ENCODE data around the gene WSCD1.

The WSCD1 gene

GRCh38 chr17:6078458-6078871, 8.3 kb downstream of the WSCD1 start:
- H3K9ac ChIP-seq (ENCODE audit: low read length), result no peak overlapping the region

GRCh38 chr17:6079155-6079888, 9.1 kb downstream of the WSCD1 start:
- Histone ChIP-seq H3K27me3 (ENCODE audit: control insufficient read depth, insufficient read depth, low read length) (no peaks in the 10 kb centered on the region), H3K4me1 (ENCODE audit: control insufficient read depth, insufficient read depth, low read length) (no peaks in the 10 kb centered on the region), H3K9me3 (ENCODE audit: control insufficient read depth, low read length) (no peaks in the 10 kb centered on the region), H3K36me3 (ENCODE audit: control insufficient read depth, insufficient read depth, low read length) (no peaks in the 10 kb centered on the region), H3K9ac (ENCODE audit: low read length) (no peak overlapping the region), H3K4me3 (ENCODE audit: low read length) (no peak overlapping the region)

More at GRCh38 chr17:6078458-6078871, 8.3 kb downstream of the WSCD1 start:
- H3K9me3 ChIP-seq (ENCODE audit: control insufficient read depth, low read length), result no peaks in the 10 kb centered on the region
- no peaks in the 10 kb centered on the region for H3K4me1 ChIP-seq (ENCODE audit: control insufficient read depth, insufficient read depth, low read length)
- H3K36me3 ChIP-seq (ENCODE audit: control insufficient read depth, insufficient read depth, low read length), result no peaks in the 10 kb centered on the region
- no peak overlapping the region for H3K4me3 ChIP-seq (ENCODE audit: low read length)
- no peaks in the 10 kb centered on the region for H3K27me3 ChIP-seq (ENCODE audit: control insufficient read depth, insufficient read depth, low read length)

- H3K4me1 ChIP-seq (ENCODE audit: control insufficient read depth, insufficient read depth, low read length), result no peaks in the 10 kb centered on the region
- no peaks in the 10 kb centered on the region for H3K36me3 ChIP-seq (ENCODE audit: control insufficient read depth, insufficient read depth, low read length)
- no peak overlapping the region for H3K4me3 ChIP-seq (ENCODE audit: low read length)
- H3K9me3 ChIP-seq (ENCODE audit: control insufficient read depth, low read length), result no peaks in the 10 kb centered on the region
- no peaks in the 10 kb centered on the region for H3K27me3 ChIP-seq (ENCODE audit: control insufficient read depth, insufficient read depth, low read length)
- no peak overlapping the region for H3K9ac ChIP-seq (ENCODE audit: low read length)
Measured at GRCh38 chr17:6079960-6080359, 9.8 kb downstream of the WSCD1 start.

- H3K9me3 ChIP-seq (ENCODE audit: control insufficient read depth, low read length), result no peaks in the 10 kb centered on the region
- H3K9ac ChIP-seq (ENCODE audit: low read length), result no peak overlapping the region
- no peaks in the 10 kb centered on the region for H3K4me1 ChIP-seq (ENCODE audit: control insufficient read depth, insufficient read depth, low read length)
- H3K4me3 ChIP-seq (ENCODE audit: low read length), result no peak overlapping the region
- H3K27me3 ChIP-seq (ENCODE audit: control insufficient read depth, insufficient read depth, low read length), result peaks cover 3% of the 10 kb centered on the region
- H3K36me3 ChIP-seq (ENCODE audit: control insufficient read depth, insufficient read depth, low read length), result no peaks in the 10 kb centered on the region
Measured at GRCh38 chr17:6080711-6081430, 10.7 kb downstream of the WSCD1 start.

GRCh38 chr17:6082335-6082734, 12.2 kb downstream of the WSCD1 start:
- Histone ChIP-seq H3K36me3 (ENCODE audit: control insufficient read depth, insufficient read depth, low read length) (no peaks in the 10 kb centered on the region), H3K9me3 (ENCODE audit: control insufficient read depth, low read length) (no peaks in the 10 kb centered on the region), H3K4me3 (ENCODE audit: low read length) (no peak overlapping the region), H3K27me3 (ENCODE audit: control insufficient read depth, insufficient read depth, low read length) (peaks cover 3% of the 10 kb centered on the region), H3K4me1 (ENCODE audit: control insufficient read depth, insufficient read depth, low read length) (no peaks in the 10 kb centered on the region), H3K9ac (ENCODE audit: low read length) (no peak overlapping the region)

- Histone ChIP-seq H3K4me3 (ENCODE audit: low read length) (no peak overlapping the region), H3K27me3 (ENCODE audit: control insufficient read depth, insufficient read depth, low read length) (peaks cover 3% of the 10 kb centered on the region), H3K4me1 (ENCODE audit: control insufficient read depth, insufficient read depth, low read length) (no peaks in the 10 kb centered on the region), H3K9me3 (ENCODE audit: control insufficient read depth, low read length) (no peaks in the 10 kb centered on the region), H3K9ac (ENCODE audit: low read length) (no peak overlapping the region), H3K36me3 (ENCODE audit: control insufficient read depth, insufficient read depth, low read length) (no peaks in the 10 kb centered on the region)
Measured at GRCh38 chr17:6084311-6085161, 14.4 kb downstream of the WSCD1 start.

GRCh38 chr17:6085812-6086211, 15.6 kb downstream of the WSCD1 start:
- no peak overlapping the region for H3K9ac ChIP-seq (ENCODE audit: low read length)
- no peaks in the 10 kb centered on the region for H3K36me3 ChIP-seq (ENCODE audit: control insufficient read depth, insufficient read depth, low read length)
- H3K4me1 ChIP-seq (ENCODE audit: control insufficient read depth, insufficient read depth, low read length), result no peaks in the 10 kb centered on the region
- no peak overlapping the region for H3K4me3 ChIP-seq (ENCODE audit: low read length)
- H3K27me3 ChIP-seq (ENCODE audit: control insufficient read depth, insufficient read depth, low read length), result peaks cover 3% of the 10 kb centered on the region
- H3K9me3 ChIP-seq (ENCODE audit: control insufficient read depth, low read length), result no peaks in the 10 kb centered on the region

- H3K9me3 ChIP-seq (ENCODE audit: control insufficient read depth, low read length), result no peaks in the 10 kb centered on the region
- no peak overlapping the region for H3K4me3 ChIP-seq (ENCODE audit: low read length)
- H3K9ac ChIP-seq (ENCODE audit: low read length), result no peak overlapping the region
- no peaks in the 10 kb centered on the region for H3K4me1 ChIP-seq (ENCODE audit: control insufficient read depth, insufficient read depth, low read length)
- no peaks in the 10 kb centered on the region for H3K36me3 ChIP-seq (ENCODE audit: control insufficient read depth, insufficient read depth, low read length)
- peaks cover 3% of the 10 kb centered on the region for H3K27me3 ChIP-seq (ENCODE audit: control insufficient read depth, insufficient read depth, low read length)
Measured at GRCh38 chr17:6086603-6087400, 16.6 kb downstream of the WSCD1 start.

- no peak overlapping the region for H3K9ac ChIP-seq (ENCODE audit: low read length)
- H3K4me3 ChIP-seq (ENCODE audit: low read length), result no peak overlapping the region
- no peaks in the 10 kb centered on the region for H3K36me3 ChIP-seq (ENCODE audit: control insufficient read depth, insufficient read depth, low read length)
- no peaks in the 10 kb centered on the region for H3K9me3 ChIP-seq (ENCODE audit: control insufficient read depth, low read length)
- no peaks in the 10 kb centered on the region for H3K4me1 ChIP-seq (ENCODE audit: control insufficient read depth, insufficient read depth, low read length)
- peaks cover 3% of the 10 kb centered on the region for H3K27me3 ChIP-seq (ENCODE audit: control insufficient read depth, insufficient read depth, low read length)
Measured at GRCh38 chr17:6088141-6088540, 18.0 kb downstream of the WSCD1 start.

- Histone ChIP-seq H3K4me1 (ENCODE audit: control insufficient read depth, insufficient read depth, low read length) (no peaks in the 10 kb centered on the region), H3K9ac (ENCODE audit: low read length) (no peak overlapping the region), H3K9me3 (ENCODE audit: control insufficient read depth, low read length) (no peaks in the 10 kb centered on the region), H3K27me3 (ENCODE audit: control insufficient read depth, insufficient read depth, low read length) (peaks cover 3% of the 10 kb centered on the region), H3K36me3 (ENCODE audit: control insufficient read depth, insufficient read depth, low read length) (no peaks in the 10 kb centered on the region), H3K4me3 (ENCODE audit: low read length) (no peak overlapping the region)
Measured at GRCh38 chr17:6090253-6090652, 20.1 kb downstream of the WSCD1 start.

GRCh38 chr17:6092182-6092902, 22.2 kb downstream of the WSCD1 start:
- Histone ChIP-seq H3K4me1 (ENCODE audit: control insufficient read depth, insufficient read depth, low read length) (no peaks in the 10 kb centered on the region), H3K4me3 (ENCODE audit: low read length) (no peak overlapping the region), H3K9me3 (ENCODE audit: control insufficient read depth, low read length) (no peaks in the 10 kb centered on the region), H3K36me3 (ENCODE audit: control insufficient read depth, insufficient read depth, low read length) (no peaks in the 10 kb centered on the region), H3K9ac (ENCODE audit: low read length) (no peak overlapping the region), H3K27me3 (ENCODE audit: control insufficient read depth, insufficient read depth, low read length) (no peaks in the 10 kb centered on the region)

Measured in mucosa of stomach (tissue), 1 donor.